Lower leg skin (tissue), 3 donors: ENCODE measurements around the gene FAM216A.

ENCODE experiments used
- POLR2A ChIP-seq, 2 donors: fragments of 450-650 bp; IDR thresholded peaks; one replicate each; pipeline ENCODE4 v1.6.1; 2016 to 2017; ENCODE audit warnings: antibody characterized with exemption in 2 of 2, mild to moderate bottlenecking in 1 of 2, moderate library complexity in 1 of 2
- TF ChIP-seq, protein P1 (sequence below), 3 donors: fragments of 450-650 bp; IDR thresholded peaks; one replicate each; pipeline ENCODE4 v1.5.1; 2016; ENCODE audit warnings: antibody characterized with exemption in 3 of 3, mild to moderate bottlenecking in 3 of 3, moderate library complexity in 2 of 3

DNA sequence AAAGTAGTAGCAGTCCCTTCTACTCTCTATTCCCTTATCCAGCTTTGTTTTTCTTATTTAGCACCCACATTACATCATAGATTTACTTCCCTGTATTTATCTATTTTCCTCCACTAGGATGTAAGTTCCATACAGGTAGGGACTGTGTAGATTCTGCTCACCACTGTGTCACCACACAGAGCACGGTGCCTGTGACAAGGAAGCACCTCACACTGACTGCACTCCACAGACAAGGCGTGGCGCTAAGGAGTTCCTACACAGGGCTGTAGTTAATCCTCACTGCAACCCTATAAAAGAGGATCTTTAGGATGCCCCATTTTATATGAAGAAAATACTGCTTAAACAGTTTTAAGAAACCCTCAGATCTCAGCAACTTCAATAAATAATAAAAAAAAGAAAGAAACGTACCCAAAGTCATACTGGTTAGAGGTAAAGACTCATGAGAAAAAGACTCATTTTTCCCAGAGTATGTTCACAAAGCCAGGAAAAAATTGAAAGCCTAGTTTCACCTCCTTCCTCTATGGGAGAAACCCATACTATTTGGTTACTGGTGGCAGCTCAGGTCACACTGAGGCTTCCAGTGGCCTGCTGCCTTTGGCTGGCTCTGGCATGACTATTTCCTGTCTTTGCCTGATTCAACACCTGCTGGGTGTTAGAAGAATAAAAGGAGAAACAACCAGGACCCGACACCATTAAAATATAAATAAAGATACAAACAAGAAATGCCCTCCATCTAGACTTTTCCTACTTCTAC is 70.4 kb downstream of the FAM216A start:
- TF ChIP-seq, protein P1, sequence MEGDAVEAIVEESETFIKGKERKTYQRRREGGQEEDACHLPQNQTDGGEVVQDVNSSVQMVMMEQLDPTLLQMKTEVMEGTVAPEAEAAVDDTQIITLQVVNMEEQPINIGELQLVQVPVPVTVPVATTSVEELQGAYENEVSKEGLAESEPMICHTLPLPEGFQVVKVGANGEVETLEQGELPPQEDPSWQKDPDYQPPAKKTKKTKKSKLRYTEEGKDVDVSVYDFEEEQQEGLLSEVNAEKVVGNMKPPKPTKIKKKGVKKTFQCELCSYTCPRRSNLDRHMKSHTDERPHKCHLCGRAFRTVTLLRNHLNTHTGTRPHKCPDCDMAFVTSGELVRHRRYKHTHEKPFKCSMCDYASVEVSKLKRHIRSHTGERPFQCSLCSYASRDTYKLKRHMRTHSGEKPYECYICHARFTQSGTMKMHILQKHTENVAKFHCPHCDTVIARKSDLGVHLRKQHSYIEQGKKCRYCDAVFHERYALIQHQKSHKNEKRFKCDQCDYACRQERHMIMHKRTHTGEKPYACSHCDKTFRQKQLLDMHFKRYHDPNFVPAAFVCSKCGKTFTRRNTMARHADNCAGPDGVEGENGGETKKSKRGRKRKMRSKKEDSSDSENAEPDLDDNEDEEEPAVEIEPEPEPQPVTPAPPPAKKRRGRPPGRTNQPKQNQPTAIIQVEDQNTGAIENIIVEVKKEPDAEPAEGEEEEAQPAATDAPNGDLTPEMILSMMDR (IDR thresholded peaks at IDR 0.05) = no peak
- no peak for TF ChIP-seq POLR2A (IDR thresholded peaks at IDR 0.05)
